ENCODE results near the gene DPCD.

GRCh38 chr10:101614663-101615524 is 26.8 kb downstream of the DPCD start:
- TF ChIP-seq CTCF (IDR thresholded peaks at IDR 0.05 in 8 of 11, conservative IDR thresholded peaks at IDR 0.05 in 3 of 11) (no peak), POLR2A (IDR thresholded peaks at IDR 0.05) (no peak), POLR2AphosphoS5 (IDR thresholded peaks at IDR 0.05) (no peak)

Measured in spleen (tissue), 7 donors.